NCI-H446 treated with DMSO at 0.1 percent for 48 hours (cell line): Measurements from ENCODE around the gene BSCL2.
A peak's percentile ranks its signal among the peaks of the same experiment; 100 is the strongest.
"Not testable (repeated sequence)": the region's sequence is repeated elsewhere in the genome, so short reads cannot be mapped to it uniquely, and the experiment has no call there.

Source experiments
- DNase-seq: peaks from one replicate; lab custom pipeline; 2025; lab: John Stamatoyannopoulos, UW

BSCL2 gene

DNA sequence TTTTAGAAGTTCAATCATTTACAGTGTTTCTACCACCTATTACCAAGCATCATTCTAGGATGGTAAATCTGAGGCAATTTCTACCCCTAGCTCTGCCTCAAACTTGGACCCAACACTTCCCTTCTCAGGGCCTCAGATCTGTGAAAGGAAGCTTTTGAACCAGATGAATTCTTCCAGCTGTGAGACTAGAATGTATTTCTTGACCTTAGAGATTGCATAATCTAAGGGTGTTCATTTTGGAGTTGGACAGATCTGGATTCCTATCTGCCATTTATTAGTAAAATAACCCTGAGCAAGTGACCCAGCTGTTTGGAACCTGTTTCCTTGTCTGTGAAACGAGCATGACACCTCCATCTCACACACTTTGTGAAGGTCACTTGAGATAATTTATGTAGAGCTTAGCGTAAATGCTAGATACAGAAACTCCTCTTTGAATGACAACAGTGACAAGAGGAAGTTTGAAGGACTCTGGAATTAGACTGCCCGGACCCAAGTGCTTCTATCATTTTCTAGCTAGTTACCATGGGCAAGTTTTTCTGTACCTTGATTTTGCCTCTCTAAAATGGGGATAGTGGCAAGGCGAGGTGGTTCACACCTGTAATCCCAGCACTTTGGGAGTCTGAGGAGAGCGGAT, 50.3 kb downstream of the BSCL2 start:
- DNase-seq: no peak

DNA sequence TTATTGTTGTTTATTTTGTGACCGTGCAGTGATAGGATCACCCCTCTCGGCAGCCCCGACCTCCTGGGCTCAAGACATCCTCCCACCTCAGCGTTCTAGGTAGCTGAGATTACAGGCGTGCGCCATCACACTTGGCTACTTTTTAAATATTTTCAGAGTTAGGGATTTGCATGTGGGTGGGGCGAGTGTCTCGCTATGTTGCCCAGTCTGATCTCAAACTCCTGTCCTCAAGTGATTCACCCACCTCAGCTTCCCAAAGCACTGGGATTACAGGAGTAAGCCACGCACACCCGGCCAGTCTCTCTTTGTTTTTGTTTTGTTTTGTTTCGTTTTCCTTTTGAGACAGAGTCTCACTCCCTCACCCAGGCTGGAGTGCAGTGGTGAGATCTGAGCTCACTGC, 52.9 kb downstream of the BSCL2 start:
- no peak for DNase-seq

DNA sequence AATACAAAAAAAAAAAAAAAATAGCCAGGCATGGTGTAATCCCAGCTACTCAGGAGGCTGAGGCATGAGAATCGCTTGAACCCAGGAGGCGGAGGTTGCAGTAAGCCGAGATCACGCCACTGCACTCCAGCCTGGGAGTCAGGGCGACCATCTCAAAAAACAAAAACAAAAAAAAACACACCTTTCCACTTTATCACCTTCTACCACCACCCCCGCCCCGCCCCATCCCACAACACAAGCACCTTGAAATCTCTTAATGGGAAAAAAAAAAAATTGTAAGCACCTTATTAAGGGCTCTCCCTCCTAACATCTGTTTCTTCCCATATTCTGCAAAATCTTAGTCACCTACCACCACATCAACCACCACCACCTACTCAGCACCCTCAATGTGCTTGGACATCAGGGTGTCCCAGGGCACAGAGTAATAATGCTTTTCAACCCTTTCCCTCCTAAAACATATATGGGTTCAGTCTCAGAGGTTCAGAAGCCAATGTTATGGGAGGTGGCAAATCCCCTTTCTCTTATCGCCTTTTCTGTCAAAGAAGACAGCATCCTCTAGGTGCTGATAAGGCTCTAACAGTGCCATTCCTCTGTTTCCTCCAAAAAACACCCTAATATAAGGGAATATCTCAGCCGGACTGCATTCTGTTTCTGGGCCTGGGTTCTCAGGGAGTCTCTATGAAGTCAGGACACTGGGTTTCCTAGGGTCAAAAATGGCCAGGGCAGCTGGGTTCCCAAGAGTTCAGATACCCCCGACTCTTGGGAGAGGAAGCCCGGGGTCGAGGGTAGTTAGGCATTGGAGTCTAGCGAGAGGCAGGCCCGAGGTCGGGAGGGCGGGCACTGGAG, 54.8 kb downstream of the BSCL2 start:
- DNase-seq: no peak

GRCh38 chr11:62650283-62650682, 56.9 kb downstream of the BSCL2 start:
- DNase-seq: not testable (repeated sequence)

DNA sequence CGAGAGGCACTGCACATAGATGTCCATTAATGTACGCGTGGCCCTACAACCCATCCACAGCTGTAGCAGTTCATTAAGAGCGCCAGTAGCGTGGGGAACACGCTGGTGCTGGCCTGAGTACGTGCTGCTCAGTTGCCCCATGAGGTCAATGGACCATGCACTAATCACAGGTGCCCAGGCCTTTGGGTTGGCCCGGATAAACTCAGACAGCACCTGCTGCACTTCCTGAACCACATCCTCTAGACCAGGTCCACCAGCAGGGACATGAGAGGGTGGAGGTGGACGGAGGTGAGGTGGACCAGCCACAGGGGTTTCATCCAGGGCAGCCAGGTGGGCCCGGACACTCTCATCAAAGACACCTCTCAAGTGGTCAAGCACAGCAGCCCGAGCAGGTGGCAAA, 57.7 kb downstream of the BSCL2 start:
- no peak for DNase-seq

- DNase-seq: no peak
Observed at GRCh38 chr11:62648967-62649364, 58.3 kb downstream of the BSCL2 start.

DNA sequence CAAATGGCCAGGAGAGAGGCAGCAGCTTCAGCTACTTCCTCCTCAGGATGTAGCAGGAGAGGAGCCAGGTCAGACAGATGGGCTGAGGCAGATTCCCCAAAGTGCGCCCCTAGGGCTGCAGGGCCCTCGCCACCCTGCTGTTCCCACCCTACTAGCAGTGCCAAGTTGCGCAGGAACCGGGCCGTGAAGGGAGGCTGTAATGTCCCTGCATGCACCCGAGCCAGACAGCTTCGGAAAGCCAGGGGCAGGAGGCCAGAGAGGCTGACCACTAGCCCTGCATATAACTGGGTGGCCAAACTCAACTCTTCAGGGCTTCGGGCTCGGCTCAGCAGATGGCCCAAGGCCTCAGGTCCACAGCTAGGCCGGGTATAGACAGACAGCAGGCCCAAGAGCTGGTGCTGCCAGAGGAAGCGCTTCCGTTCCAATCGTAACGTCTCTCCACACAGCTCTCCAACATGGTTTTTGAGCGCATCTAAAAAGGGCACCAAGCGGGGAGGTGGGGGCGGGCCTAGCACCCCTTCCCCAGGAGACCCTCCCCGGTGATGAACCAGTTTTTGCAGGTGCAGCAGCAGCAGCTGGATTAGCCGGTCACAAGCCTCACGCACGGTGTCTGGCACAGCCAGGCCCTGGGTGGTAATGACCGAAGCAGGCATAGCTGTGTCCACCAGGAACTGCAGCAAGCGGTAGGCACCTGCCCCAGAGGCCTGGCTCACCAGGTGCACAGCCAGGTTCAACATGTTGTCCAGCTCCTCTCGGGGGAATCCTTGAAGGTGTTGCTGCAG, 58.8 kb downstream of the BSCL2 start:
- DNase-seq: no peak

- DNase-seq: no peak
Observed at GRCh38 chr11:62647609-62648005, 59.6 kb downstream of the BSCL2 start.

DNA sequence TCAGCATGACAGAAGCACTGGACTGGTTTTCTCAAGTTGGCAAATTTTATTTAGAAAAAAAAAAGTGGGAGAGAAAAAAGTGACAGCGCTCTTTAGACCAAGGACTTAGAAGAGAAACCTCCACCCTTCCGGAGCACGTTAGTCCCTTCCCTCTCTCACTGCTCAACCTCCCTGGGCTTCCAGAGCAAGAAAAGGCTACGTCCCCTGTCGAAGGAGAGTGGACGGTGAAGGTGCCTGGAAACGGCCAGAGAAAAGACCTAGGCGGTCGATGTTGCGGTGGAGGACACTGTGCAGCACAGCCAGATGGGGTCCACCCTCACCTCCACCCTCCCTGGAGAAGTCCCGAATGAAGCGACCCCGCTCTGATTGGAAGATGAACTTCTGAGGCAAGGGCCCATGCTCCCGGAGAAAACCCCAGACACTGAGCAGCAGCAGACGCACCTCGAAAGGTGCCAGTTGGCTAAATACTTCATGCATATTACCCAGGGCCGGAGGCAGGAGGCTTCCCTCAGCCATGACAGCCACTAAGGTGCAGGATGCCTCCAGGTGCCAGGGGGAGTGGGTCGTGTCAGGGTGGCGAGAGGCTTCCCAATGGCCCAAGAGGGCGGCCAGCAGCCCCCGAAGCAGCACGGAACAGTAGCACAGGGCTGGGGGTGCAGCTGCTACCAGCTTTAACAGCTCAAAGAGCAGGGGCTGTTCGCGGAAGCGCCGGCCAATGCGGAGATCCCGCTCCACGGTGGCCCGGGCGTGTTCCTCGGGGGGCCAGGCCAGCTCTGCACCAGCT, 60.2 kb downstream of the BSCL2 start:
- no peak for DNase-seq

GRCh38 chr11:62645946-62646824, 61.0 kb downstream of the BSCL2 start, which contains the start of gene GANAB:
Gene GANAB, minus strand, starts transcription at chr11:62646613. Its CDS starts 14 bp downstream, at chr11:62646599.
- peak; percentile 94 for DNase-seq

DNA sequence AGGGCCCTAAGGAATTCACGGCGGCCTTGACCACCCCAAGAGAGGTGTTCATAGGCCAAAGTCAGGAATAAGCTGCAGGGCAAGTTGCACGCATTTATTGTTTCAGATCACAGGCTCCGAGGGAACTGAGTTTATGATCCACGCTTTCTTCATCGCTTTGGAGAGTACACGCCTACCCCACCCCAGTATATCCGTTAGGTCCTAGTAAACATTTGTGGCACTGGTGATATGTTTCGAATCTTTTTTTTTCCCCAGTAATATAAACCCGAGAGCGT, 61.6 kb downstream of the BSCL2 start:
- DNase-seq: no peak

GRCh38 chr11:62644220-62644619, 63.0 kb downstream of the BSCL2 start:
- DNase-seq: no peak
